Kidney (tissue), 14 donors: Measurements from ENCODE around the gene GBP6. TPM values are rescaled to one million over a fixed set of nuclear protein-coding genes. Genes with fewer than 3 reads are reported as not detected.
"Not testable (repeated sequence)": the region's sequence is repeated elsewhere in the genome, so short reads cannot be mapped to it uniquely, and the experiment has no call there.

ENCODE experiments used
- DNase-seq, 5 donors: peaks; one replicate each; pipeline ENCODE4 v3.0.0-alpha.2; 2013 to 2020
- FAIRE-seq: peaks from 2 replicates; lab custom pipeline; 2012; peaks lifted over from hg19 to GRCh38; lab: Jason Lieb, UNC
- H3K27ac ChIP-seq, 2 donors: one replicate each; pipeline ENCODE4 v1.7.0; 2013; ENCODE audit warnings: low read depth in 2 of 2, low read length in 2 of 2, inconsistent platforms in 1 of 2
- H3K27me3 ChIP-seq: one replicate; pipeline ENCODE4 v1.7.1; 2013; ENCODE audit warnings: low read length, inconsistent platforms; ENCODE audit not compliant: control insufficient read depth, insufficient read depth
- H3K36me3 ChIP-seq, 3 donors: one replicate each; pipeline versions ENCODE4 v1.7.0 to v1.7.1; 2013; ENCODE audit warnings: low read length in 3 of 3, control low read depth in 1 of 3, inconsistent platforms in 1 of 3; ENCODE audit not compliant: insufficient read depth in 3 of 3, control insufficient read depth in 2 of 3
- H3K4me1 ChIP-seq, 3 donors: one replicate each; pipeline versions ENCODE4 v1.7.0 to v1.7.1; 2013; ENCODE audit warnings: low read length in 3 of 3, inconsistent platforms in 1 of 3, low read depth in 1 of 3; ENCODE audit not compliant: control insufficient read depth in 2 of 3, insufficient read depth in 2 of 3
- H3K4me3 ChIP-seq, 3 donors: one replicate each; pipeline versions ENCODE4 v1.7.0 to v1.8.1; 2013; ENCODE audit warnings: low read length in 3 of 3, control low read depth in 1 of 3, inconsistent platforms in 1 of 3
- H3K9ac ChIP-seq, 3 donors: one replicate each; pipeline versions ENCODE4 v1.7.0 to v1.7.1; 2013; ENCODE audit warnings: low read length in 3 of 3, control low read depth in 1 of 3, inconsistent platforms in 1 of 3
- H3K9me3 ChIP-seq, 3 donors: one replicate each; pipeline versions ENCODE4 v1.7.0 to v1.7.1; 2013; ENCODE audit warnings: low read length in 3 of 3, control low read depth in 1 of 3, inconsistent platforms in 1 of 3; ENCODE audit not compliant: control insufficient read depth in 2 of 3, insufficient read depth in 1 of 3
- CTCF ChIP-seq: IDR thresholded peaks from 3 replicates; pipeline ENCODE4 v1.5.1; 2012; ENCODE audit warnings: mild to moderate bottlenecking, moderate library complexity, borderline replicate concordance; ENCODE audit not compliant: insufficient read depth; ENCODE audit errors: extremely low read depth
- intact Hi-C: fragments of 100-400 bp; cut with DNase I; formaldehyde crosslinking; loops from one replicate; pipeline ENCODE4 v1.11.1; 2022
- polyA plus RNA-seq: library from polyadenylated mRNA; stranded (reverse); fragments of 350-450 nt; fragmentation: Illumina TruSeq; extraction: RNeasy Lipid Tissue Mini Kit (QIAGEN cat#74804); gene quantifications from one replicate; pipeline ENCODE4 v1.2.3, GENCODE V29; 2014; ENCODE audit warnings: low read depth, low replicate concordance; ENCODE audit not compliant: insufficient read depth
- total RNA-seq: library from RNA; stranded (reverse); fragmentation: NEBNext Ultra II Directional; extraction: Animal tissue kit (Norgen Biotek cat#: 25700); gene quantifications from one replicate; pipeline ENCODE4 v1.2.1, GENCODE V29; 2021
- donor health status: control.
- donor health status: control.
- donor health status: control.
- donor health status: control.
- donor health status: control.
- donor health status: DM: yes; HTN: yes; CAD: no.
- donor health status: Normal renal cell carcinoma (clear cell type).

GBP6 gene
- total and polyA plus RNA-seq, 2 donors from 2014 or later: not detected

- FAIRE-seq: no peak
- no peak overlapping the region for H3K27ac ChIP-seq
- no peak overlapping the region for H3K4me3 ChIP-seq
- no peak for TF ChIP-seq CTCF
- intact Hi-C loops: no loop called here
- no peaks in the 10 kb centered on the region for H3K4me1 ChIP-seq
- DNase-seq: no peak
- H3K9ac ChIP-seq: no peak overlapping the region
- no peaks in the 10 kb centered on the region for H3K9me3 ChIP-seq
- no peaks in the 10 kb centered on the region for H3K36me3 ChIP-seq
- H3K27me3 ChIP-seq: no peaks in the 10 kb centered on the region
Observed at GRCh38 chr1:89433421-89433820, 69.6 kb downstream of the GBP6 start.

- FAIRE-seq, H3K4me1 ChIP-seq, intact Hi-C loops, H3K9ac ChIP-seq, H3K9me3 ChIP-seq, H3K27ac ChIP-seq, H3K27me3 ChIP-seq, DNase-seq, H3K4me3 ChIP-seq, H3K36me3 ChIP-seq: not testable (repeated sequence)
Observed at GRCh38 chr1:89434058-89434780, 70.4 kb downstream of the GBP6 start.

Other genes with a start within 250 kb of the GBP6 start
- 41.8 TPM for gene GBP2, start 237.9 kb upstream of the GBP6 start, total RNA-seq
- 30.1 TPM for gene GBP2, start 237.9 kb upstream of the GBP6 start, polyA plus RNA-seq
- not detected for gene GBP7, start 188.1 kb upstream of the GBP6 start, total RNA-seq
- gene GBP7, start 188.1 kb upstream of the GBP6 start, polyA plus RNA-seq: not detected
- gene GBP4, start 165.1 kb upstream of the GBP6 start, total RNA-seq: 9.0 TPM
- gene GBP4, start 165.1 kb upstream of the GBP6 start, polyA plus RNA-seq: 11.0 TPM
- gene GBP5, start 91.2 kb upstream of the GBP6 start, total RNA-seq: 7.3 TPM
- gene GBP5, start 91.2 kb upstream of the GBP6 start, polyA plus RNA-seq: 0.52 TPM
- 15.1 TPM for gene LRRC8B, start 160.8 kb downstream of the GBP6 start, total RNA-seq
- gene LRRC8B, start 160.8 kb downstream of the GBP6 start, polyA plus RNA-seq: 2.4 TPM